ENCODE data around the gene TARBP2. TPM values are rescaled to one million over a fixed set of nuclear protein-coding genes. Genes with fewer than 3 reads are reported as not detected.
"Not testable (repeated sequence)": the region's sequence is repeated elsewhere in the genome, so short reads cannot be mapped to it uniquely, and the experiment has no call there.

Gene TARBP2
- total RNA-seq, 1 donor from 2014 or later: 10.9 TPM

DNA sequence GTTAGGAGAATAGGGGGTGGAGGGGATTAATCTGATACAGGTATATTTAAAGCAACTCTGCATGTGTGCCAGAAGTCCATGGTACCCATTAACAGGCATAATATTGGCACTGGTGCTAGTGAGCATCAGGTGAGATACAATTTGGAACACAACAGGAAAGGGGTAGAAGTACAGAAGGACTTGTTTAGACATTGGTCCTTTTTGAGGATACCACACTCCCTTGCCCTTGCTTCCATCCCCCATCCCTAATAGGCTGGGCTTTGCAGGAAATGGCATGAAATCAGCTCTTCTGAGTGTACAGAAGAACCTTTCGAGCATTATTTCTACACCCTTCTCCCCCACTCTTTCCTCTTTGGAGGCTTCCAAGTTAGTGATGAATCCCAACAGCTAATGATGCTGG lies 32.8 kb upstream of the TARBP2 start:
- intact Hi-C loops (cut with DNase I): no loop called here
- ATAC-seq (no peak), DNase-seq (ENCODE audit: missing footprints) (no peak)

DNA sequence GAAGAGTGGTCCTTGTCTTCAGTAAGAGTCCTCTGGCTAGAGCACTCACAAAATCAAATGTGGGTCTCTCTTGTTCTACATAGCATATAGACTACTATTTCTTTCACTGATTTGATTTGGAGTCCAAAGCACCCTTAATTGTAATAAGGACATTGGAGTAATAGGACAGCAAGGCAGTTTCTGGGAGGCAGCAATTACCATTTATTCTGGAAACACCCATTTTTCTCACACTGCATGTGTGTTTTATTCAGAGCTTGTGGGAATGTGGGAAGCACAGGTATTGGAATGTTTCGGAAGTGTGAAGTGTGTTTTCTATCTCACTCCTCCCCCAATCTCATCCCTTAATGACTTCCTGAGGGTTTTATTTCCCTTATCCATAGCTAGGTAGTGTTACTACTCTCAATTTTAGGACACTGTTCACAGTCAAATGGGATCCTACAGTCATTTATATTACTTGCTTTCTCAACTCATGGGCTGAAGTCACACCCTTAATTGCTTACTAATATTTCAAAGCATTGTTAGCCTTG lies 29.0 kb upstream of the TARBP2 start:
- DNase-seq (ENCODE audit: missing footprints) (no peak), ATAC-seq (no peak)
- intact Hi-C loops (cut with DNase I): no loop called here

DNA sequence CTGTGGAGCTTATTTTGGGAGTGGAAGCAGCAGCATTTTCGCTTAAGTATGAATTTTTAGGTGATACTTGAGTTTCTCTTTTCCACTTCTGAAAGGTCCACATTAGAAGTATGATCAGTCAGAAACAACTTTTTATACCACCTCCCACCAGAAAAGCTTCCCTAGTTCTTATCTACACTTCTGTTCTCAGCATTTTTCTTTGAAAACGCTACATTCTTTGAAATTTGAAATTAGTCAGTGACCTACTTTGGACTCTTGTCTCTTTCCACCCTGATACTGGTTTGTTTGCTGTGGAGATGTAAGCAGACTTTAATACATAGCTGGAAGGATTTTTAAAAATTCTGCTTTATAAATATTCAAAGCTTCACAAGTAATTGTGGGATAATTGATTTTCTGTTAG lies 27.0 kb upstream of the TARBP2 start:
- no peak for ATAC-seq
- no peak for DNase-seq (ENCODE audit: missing footprints)
- intact Hi-C loops (cut with DNase I): no loop called here

DNA sequence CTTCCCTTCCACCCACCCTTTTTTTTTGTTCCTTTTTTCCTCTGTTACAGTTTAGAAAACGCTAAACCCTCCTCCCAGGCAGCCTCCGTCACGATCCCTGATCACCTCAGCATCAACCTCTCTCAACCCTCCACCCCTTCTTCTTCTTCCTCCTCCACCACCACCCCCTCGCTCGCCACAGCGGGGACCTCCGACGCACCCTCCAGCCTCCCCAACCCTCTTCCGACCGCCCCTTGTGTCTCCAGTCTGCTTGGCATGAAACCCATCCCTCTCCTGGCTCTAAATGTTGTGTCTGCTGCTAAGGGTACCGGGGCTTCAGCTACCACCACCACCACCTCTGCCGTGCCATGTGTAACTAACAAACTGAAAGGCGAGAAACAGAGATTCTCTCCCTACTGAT lies 26.3 kb upstream of the TARBP2 start:
- no peak for ATAC-seq
- intact Hi-C loops (cut with DNase I): no loop called here

DNA sequence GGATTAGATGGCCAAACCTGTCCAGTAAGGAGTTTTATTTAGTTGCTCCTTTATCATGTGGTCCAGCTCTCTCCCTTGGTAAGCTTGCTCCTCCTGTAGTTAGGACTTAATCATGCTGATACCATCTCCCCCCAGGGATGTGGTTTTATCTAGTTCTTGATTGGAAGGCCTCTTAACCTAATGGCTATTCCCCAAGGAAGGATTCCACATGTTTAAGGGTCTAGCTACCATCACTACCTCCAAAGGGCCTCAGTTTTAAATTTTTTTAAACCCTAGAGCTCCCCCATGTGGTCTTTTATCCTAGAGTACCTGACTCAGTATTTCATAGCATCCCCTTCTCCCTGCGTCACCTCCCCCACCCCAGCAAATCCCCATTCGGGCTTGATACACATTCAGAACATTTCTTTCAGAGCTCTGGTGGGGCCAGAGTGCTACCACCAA lies 24.3 kb upstream of the TARBP2 start:
- intact Hi-C loops (cut with DNase I): no loop called here
- DNase-seq (ENCODE audit: missing footprints) (no peak), ATAC-seq (peak; percentile 23)

More for the DNA sequence above, 26.3 kb upstream of the TARBP2 start:
- DNase-seq (ENCODE audit: missing footprints): no peak

DNA sequence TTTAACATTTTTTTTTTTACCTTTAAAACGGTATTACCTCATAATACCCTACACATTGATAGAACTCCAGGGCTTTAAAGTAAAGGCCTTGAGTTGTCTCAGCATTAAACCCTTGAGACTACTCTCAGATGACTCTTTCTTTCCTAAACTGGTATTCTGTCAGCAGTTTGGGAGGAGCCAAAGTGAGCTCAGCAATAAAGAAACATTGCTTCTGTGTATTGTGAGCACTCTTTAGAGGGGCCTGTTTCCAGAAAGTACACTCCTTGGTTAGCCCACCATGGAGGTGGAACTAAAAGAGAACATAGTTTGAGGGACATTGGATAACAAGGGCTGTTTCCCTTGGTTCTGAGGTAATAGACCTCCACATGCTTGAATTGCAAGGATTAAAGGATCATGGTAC lies 22.2 kb upstream of the TARBP2 start:
- intact Hi-C loops (cut with DNase I): no loop called here
- DNase-seq (ENCODE audit: missing footprints) (no peak), ATAC-seq (no peak)

DNA sequence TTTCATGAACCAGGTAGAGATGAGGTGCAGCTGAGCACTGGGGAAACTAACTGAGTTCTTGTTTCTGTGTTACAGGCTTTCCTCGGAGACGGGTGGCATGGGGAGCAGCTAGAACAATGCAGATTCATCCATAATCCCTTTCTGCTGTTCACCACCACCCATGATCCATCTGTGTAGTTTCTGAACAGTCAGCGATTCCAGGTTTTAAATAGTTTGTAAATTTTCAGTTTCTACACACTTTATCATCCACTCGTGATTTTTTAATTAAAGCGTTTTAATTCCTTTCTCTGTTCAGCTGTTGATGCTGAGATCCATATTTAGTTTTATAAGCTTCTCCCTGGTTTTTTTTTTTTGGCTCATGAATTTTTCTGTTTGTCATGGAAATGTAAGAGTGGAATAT lies 21.8 kb upstream of the TARBP2 start:
- intact Hi-C loops (cut with DNase I): no loop called here
- no peak for DNase-seq (ENCODE audit: missing footprints)
- no peak for ATAC-seq

DNA sequence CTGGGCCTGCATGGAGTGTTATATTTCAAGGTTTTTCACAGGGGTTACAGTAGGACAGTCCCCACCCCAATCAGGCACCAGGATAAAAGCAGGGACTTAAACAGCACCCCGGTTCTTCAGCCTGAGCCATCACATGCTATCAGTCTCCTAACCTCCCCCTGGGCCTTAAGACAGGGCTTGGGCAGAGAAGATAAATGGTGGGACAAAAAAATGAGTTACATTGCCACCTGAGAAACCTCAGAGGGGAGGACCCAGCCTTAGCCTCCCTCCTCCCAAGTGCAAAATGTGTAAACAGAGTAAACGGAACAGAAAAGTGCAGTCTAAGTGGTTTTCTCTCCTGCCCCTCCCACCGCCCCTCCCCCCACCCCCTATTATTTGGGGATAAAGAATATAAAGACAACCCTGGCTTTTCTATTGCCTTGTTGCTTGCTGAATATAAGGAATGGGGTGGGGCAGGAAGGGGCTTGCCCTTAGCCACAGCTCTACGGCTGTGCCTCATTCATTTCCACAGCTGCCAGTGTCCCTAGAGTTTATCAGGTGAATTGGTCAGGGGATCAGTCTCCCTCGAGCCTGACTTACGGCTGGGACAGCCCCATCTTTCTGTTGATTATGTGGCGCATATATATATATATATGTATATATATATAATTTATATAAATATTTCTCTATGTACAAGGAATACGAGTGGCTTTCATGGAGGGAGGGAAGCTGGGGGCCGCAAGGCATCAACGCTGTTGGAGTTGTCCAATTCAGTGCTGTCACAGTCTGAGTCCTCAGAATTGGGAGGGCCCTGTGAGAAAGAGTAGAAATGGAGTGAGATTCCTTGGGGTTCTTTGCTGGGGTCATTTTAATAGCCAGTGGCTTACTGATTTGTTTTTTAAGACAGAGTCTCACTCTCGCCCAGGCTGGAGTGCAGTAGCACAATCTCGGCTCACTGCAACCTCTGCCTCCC lies 20.3 kb upstream of the TARBP2 start:
- no peak for DNase-seq (ENCODE audit: missing footprints)
- intact Hi-C loops (cut with DNase I): no loop called here

DNA sequence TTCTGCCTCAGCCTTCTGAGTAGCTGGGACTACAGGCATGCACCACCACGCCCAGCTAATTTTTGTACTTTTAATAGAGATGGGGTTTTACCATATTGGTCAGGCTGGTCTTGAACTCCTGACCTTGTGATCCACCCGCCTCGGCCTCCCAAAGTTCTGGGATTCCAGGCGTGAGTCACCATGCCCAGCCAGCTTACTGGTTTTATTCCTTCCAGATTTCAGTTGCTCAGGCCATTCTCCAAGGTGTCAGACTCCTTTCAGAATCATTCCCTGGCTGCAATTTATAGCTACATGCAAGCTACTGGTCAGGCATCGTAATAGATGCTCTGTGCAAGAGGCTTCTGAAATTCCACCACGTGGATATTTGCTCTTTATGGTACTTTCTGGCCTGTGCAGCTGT lies 19.6 kb upstream of the TARBP2 start:
- intact Hi-C loops (cut with DNase I); DNase-seq (ENCODE audit: missing footprints); ATAC-seq: not testable (repeated sequence)

More for the DNA sequence above, 20.3 kb upstream of the TARBP2 start:
- ATAC-seq: no peak

DNA sequence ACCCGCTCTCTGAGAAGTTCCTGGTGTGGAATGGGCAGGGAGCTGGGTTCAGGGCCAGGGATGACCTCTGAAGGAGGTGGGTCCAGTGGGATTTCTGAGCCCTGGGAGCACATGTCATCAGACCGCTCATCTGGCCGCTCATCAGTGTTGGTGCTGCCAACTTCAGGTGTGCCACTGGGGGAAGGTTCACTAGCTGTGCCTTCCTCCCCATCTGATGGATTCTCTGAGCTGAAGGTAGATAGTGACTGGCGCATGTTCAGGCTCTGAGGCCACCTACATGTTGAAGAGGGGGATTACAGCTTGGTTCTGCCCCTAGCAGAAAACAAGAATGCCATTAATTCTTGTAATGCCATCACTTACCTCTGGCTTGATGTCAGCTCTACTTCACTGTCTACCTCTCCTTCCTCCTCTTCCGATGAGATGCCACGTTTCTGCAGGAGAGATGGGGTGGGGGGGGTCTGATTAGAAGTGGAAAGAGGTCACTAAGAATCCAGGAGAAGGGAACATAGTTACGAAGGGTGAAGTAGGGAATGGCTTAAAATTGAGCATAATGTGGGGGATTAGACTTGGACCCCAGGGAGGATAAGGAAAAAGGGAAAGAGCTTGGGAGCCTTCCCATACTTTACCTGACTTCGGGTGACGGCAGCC lies 19.0 kb upstream of the TARBP2 start:
- intact Hi-C loops (cut with DNase I): no loop called here
- DNase-seq (ENCODE audit: missing footprints) (no peak), ATAC-seq (no peak)

DNA sequence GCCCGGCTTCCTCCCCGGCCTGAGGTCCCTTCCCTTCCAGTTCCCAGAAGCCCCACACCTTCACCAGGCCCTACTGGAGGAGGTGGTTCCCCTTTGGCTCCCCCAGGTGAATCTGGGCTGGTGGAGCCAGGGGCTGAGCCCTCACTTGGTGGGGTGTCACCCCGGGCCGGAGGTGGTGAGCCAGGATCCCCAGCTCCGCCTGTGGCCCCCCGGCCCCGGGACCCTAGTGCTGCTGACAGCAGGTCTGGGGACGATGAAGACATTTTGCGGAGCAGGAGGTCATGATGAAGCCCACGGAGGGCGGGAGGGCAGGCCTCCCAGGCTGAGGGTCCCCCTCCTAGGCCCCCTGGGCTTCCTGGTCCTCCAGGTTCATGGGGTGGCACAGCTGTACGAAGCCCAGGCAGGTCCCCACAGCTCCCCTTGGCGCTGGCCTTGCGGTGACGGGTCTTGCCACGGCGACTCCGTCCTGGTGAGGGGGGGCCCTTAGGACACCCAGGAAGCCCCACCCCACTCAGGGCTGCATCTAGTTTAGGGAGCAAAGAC lies 18.4 kb upstream of the TARBP2 start:
- intact Hi-C loops (cut with DNase I): no loop called here
- DNase-seq (ENCODE audit: missing footprints) (no peak), ATAC-seq (peak; percentile 12)

DNA sequence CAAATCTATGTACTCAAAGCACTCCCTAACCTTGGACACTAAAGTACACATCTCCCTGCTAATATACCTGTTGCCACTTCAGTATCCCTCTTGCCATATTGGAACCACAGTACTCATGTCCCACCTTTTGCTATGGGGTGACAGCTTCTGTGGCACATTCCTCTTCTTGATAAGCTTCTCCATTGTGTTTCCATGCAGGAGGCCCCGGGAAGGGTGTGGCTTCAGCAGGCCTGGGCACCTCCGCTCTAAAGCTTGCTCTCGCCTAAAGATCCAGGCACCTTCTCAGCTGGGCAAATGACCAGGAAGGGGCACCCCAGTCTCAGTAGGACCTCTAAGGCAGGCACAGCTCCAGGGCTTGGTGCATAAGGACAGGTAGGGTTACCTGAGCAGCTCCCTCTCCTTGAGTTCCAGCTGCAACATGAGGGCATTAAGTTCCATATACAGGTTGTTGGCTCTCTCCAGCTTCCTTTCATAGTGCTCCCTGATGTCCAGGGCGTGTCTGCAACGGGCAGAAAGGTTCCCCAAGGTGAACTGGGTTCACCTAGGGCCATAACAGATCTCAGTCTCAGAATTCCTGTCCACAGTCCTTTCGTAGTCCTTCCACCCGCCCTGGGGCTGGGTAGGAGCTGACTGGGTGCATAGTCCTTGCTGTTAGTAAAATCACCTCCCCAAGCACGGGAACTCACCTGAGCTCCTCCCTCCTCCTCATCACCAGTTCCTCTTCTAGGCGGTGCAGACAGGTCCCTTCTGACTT lies 17.7 kb upstream of the TARBP2 start:
- intact Hi-C loops (cut with DNase I): no loop called here
- DNase-seq (ENCODE audit: missing footprints): no peak
- peak; percentile 14 for ATAC-seq

DNA sequence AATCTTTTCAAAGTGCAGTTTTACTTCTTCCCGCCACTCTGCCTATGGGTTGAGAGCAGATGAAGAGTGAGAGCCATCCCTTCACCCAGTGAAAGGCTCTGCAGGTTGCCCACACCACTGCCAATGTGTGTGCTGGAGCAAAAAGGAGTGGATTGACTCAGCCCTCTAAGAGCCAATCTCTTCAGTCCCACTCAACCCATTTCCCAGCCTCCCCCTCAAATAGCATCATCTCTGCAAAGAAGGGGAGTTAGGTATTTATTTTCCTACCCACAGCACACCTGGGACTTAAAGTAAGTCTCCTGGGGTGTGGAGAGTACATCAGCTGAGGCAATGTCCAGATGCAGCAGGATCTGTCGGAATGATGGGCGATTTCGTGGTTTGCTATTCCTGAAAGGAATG lies 17.1 kb upstream of the TARBP2 start:
- intact Hi-C loops (cut with DNase I): no loop called here

DNA sequence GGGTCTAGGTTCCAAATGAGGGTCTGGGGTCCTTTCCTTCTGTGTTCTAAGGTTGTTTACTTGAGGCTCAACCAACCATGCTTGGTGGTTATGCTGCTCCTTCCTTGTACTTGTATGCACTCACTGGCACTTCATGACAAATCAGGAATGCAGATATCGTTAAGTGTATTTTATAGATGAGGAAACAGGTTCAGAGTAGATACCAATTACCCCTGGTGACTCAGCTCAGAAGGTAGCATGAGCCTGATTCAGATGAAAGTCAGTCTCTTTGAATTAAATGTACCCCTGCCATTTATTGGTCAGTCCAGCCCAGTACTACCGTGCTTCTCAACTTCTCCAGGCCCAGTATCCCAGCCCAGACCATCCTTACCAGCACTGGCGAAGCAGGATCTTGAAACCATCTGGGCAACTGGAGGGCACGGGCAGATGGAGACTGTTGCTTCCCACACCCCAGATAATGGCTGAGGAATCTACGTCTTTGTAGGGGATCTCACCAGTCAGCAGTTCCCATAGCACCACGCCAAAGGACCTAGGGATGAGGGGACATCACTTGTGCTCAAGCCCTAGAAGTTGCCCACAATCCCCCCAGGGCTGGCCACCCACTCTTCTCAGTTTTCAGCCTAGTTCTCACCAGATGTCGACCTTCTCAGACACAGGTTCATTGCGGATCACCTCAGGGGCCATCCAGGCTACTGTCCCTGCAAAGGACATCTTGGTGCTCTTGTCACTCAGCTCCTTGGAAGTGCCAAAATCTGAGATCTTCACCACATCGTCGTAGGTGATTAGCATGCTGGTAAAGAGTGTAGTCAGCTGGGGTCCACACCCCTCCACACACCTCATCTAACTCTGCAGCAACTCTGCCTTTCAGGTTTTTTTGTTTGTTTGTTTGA lies 16.2 kb upstream of the TARBP2 start:
- ATAC-seq: no peak
- DNase-seq (ENCODE audit: missing footprints): no peak
- intact Hi-C loops (cut with DNase I): no loop called here

More for the DNA sequence above, 17.1 kb upstream of the TARBP2 start:
- DNase-seq (ENCODE audit: missing footprints): no peak
- ATAC-seq: no peak

DNA sequence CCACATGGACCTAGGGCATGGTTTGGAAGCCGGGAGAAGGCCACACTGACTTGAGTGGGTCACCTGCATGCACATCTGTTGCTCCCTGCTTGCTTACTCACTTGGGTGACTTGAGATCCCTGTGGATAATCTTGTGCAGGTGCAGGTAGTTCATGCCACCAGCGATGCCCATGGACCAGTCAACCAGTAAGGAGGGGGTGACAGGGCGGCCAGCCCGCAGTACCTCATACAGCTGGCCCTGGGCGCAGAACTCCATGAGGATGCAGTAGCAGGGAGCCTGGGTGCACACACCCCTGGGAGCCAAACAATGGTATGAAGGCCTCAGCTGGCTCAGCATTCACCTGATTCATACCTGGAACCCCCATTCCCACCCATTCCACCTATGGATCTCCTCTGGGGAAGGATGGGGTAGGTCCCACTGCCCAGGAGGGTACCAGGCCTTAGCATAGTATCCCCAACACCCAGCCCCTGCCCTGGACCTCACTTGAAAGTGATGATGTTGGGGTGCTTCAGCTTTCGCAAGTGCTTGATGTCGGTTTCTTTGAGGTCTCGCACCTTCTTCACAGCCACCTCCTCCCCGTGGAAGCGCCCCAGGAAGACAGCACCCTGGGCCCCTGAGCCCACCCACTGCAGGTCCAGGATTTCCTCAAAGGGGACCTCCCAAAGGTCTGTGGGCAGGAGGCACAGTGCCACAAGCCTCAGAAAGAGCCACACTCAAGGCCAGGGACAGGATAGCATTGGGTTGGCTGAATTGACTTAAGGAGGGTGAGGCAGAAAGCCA lies 14.9 kb upstream of the TARBP2 start:
- DNase-seq (ENCODE audit: missing footprints) (no peak), ATAC-seq (no peak)

DNA sequence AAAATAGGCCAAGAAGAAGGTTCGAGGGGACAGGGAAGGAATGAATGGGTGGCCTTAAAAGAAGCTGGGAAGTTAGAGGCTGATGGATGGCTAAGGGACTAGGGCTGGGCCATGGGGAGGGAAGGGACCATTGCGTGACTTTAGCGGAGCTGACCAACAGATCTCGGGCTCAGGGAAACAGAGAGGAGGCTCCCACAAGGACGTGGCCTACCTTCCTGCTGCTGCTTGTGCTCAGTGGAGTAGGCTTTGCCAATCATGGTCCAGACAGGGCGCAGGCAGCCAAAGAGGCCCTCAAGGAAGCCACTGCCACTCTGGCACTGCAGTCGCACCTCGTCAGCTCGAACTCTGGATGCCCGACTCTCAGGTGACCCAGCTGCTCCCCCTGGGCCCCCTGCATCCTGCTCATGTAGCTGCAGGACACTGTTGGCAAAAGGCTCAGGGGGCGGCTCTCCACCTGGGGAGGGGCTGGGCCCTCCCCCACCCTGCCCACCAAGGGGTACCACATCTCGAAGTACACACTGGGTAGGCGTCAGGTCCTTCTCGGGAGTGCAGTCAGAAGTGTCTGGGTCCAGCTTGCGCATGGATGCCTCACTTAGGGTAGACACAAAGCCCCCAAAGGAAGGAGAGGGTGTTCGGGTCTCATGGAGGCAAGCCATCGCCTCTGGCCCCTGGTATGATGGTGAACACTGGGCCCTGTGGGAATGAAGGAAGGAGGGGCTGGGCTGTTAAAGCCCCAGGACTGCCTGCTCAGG lies 14.2 kb upstream of the TARBP2 start:
- no peak for DNase-seq (ENCODE audit: missing footprints)
- intact Hi-C loops (cut with DNase I): no loop called here

More for the DNA sequence above, 14.9 kb upstream of the TARBP2 start:
- intact Hi-C loops (cut with DNase I): no loop called here

More for the DNA sequence above, 14.2 kb upstream of the TARBP2 start:
- no peak for ATAC-seq

All from Right ventricle myocardium inferior (tissue), 1 donor.